Adrenal gland (tissue), 5 donors: Measurements from ENCODE around the gene CYSRT1.

Source experiments
- POLR2A ChIP-seq, 2 donors: fragments of 450-650 bp; IDR thresholded peaks; one replicate each; pipeline ENCODE4 v1.6.1; 2017; ENCODE audit warnings: antibody characterized with exemption in 2 of 2, mild to moderate bottlenecking in 2 of 2, moderate library complexity in 1 of 2
- TF ChIP-seq, protein P1 (sequence below), 6 experiments: fragments of 450-650 bp in 4 of 6; fragments of 200-600 bp in 2 of 6; sonication (generic) in 1 of 6; IDR thresholded peaks; 1 replicate in 5 of 6; 2 replicates in 1 of 6; pipeline versions ENCODE4 v1.5.1 to v1.8.0; 2016 to 2021; ENCODE audit warnings: antibody characterized with exemption in 6 of 6, mild to moderate bottlenecking in 2 of 6, moderate library complexity in 1 of 6
- donor health status: DM: no; HTN: no; CAD: no.

DNA sequence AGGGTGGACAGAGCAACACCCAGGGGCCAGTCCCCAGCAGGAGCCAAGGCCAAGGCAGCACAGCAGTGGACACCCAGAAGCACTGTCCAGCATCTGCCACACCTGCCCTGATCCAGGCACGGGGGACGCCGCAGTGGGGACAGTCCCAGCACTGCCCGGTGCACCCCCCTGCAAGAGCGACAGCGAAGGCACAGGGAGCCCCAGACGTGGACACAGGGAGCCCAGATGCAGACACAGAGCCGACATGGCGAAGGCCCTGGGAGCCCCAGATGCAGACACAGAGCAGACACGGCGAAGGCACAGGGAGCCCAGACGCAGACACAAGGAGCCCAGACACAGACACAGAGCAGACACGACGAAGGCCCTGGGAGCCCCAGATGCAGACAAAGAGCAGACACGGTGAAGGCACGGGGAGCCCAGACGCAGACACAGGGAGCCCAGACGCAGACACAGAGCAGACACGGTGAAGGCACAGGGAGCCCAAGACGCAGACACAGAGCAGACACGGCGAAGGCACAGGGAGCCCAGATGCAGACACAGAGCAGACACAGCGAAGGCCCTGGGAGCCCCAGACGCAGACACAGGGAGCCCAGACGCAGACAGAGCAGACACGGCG is 40.9 kb upstream of the CYSRT1 start:
- TF ChIP-seq, protein P1, sequence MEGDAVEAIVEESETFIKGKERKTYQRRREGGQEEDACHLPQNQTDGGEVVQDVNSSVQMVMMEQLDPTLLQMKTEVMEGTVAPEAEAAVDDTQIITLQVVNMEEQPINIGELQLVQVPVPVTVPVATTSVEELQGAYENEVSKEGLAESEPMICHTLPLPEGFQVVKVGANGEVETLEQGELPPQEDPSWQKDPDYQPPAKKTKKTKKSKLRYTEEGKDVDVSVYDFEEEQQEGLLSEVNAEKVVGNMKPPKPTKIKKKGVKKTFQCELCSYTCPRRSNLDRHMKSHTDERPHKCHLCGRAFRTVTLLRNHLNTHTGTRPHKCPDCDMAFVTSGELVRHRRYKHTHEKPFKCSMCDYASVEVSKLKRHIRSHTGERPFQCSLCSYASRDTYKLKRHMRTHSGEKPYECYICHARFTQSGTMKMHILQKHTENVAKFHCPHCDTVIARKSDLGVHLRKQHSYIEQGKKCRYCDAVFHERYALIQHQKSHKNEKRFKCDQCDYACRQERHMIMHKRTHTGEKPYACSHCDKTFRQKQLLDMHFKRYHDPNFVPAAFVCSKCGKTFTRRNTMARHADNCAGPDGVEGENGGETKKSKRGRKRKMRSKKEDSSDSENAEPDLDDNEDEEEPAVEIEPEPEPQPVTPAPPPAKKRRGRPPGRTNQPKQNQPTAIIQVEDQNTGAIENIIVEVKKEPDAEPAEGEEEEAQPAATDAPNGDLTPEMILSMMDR (IDR thresholded peaks at IDR 0.05) = no peak
- no peak for TF ChIP-seq POLR2A (IDR thresholded peaks at IDR 0.05)
